ENCODE data around the gene TBCD.
"Not testable (repeated sequence)": the region's sequence is repeated elsewhere in the genome, so short reads cannot be mapped to it uniquely, and the experiment has no call there.

TBCD gene

GRCh38 chr17:82959990-82960418 lies 208.1 kb downstream of the TBCD start:
- no peak for TF ChIP-seq ZNF274 (IDR thresholded peaks at IDR 0.05; ENCODE audit: low read depth, low read length)

GRCh38 chr17:82960419-82961271 lies 208.8 kb downstream of the TBCD start:
- no peak for TF ChIP-seq ZNF274 (IDR thresholded peaks at IDR 0.05; ENCODE audit: low read depth, low read length)
- H3K4me3 ChIP-seq (ENCODE audit: low read length): no peak overlapping the region

More at GRCh38 chr17:82959990-82960418, 208.1 kb downstream of the TBCD start:
- no peak overlapping the region for H3K4me3 ChIP-seq (ENCODE audit: low read length)

GRCh38 chr17:82961366-82962162 lies 209.7 kb downstream of the TBCD start:
- no peak for TF ChIP-seq ZNF274 (IDR thresholded peaks at IDR 0.05; ENCODE audit: low read depth, low read length)
- H3K4me3 ChIP-seq (ENCODE audit: low read length): no peak overlapping the region

- TF ChIP-seq ZNF274 (IDR thresholded peaks at IDR 0.05; ENCODE audit: low read depth, low read length): no peak
- H3K4me3 ChIP-seq (ENCODE audit: low read length): no peak overlapping the region
Observed at GRCh38 chr17:82962163-82962720, 210.4 kb downstream of the TBCD start.

GRCh38 chr17:82963104-82963950 lies 211.5 kb downstream of the TBCD start:
- no peak for TF ChIP-seq ZNF274 (IDR thresholded peaks at IDR 0.05; ENCODE audit: low read depth, low read length)
- H3K4me3 ChIP-seq (ENCODE audit: low read length): no peak overlapping the region

- H3K4me3 ChIP-seq (ENCODE audit: low read length): not testable (repeated sequence)
Observed at GRCh38 chr17:82964451-82964850, 212.6 kb downstream of the TBCD start.

- no peak overlapping the region for H3K4me3 ChIP-seq (ENCODE audit: low read length)
- no peak for TF ChIP-seq ZNF274 (IDR thresholded peaks at IDR 0.05; ENCODE audit: low read depth, low read length)
Observed at GRCh38 chr17:82964851-82965341, 213.0 kb downstream of the TBCD start.

- no peak overlapping the region for H3K4me3 ChIP-seq (ENCODE audit: low read length)
- no peak for TF ChIP-seq ZNF274 (IDR thresholded peaks at IDR 0.05; ENCODE audit: low read depth, low read length)
Observed at GRCh38 chr17:82965371-82965770, 213.5 kb downstream of the TBCD start.

GRCh38 chr17:82966415-82966814 lies 214.6 kb downstream of the TBCD start:
- H3K4me3 ChIP-seq (ENCODE audit: low read length): no peak overlapping the region
- no peak for TF ChIP-seq ZNF274 (IDR thresholded peaks at IDR 0.05; ENCODE audit: low read depth, low read length)

GRCh38 chr17:82967268-82968032 lies 215.6 kb downstream of the TBCD start:
- no peak overlapping the region for H3K4me3 ChIP-seq (ENCODE audit: low read length)
- no peak for TF ChIP-seq ZNF274 (IDR thresholded peaks at IDR 0.05; ENCODE audit: low read depth, low read length)

- not testable (repeated sequence) for H3K4me3 ChIP-seq (ENCODE audit: low read length)
Observed at GRCh38 chr17:82968033-82968841, 216.4 kb downstream of the TBCD start.

GRCh38 chr17:82970067-82970466 lies 218.2 kb downstream of the TBCD start:
- TF ChIP-seq ZNF274 (IDR thresholded peaks at IDR 0.05; ENCODE audit: low read depth, low read length): no peak

More at GRCh38 chr17:82970067-82970466, 218.2 kb downstream of the TBCD start:
- no peak overlapping the region for H3K4me3 ChIP-seq (ENCODE audit: low read length)

All from GM08714 (cell line).